WTC11 (cell line): Measurements from ENCODE around the gene TNKS2.

ENCODE experiments used
- FOXK1 ChIP-seq: sonication (generic); formaldehyde crosslinking; IDR thresholded peaks from 2 replicates; pipeline ENCODE4 v1.8.0; 2022; ENCODE audit warnings: mild to moderate bottlenecking, moderate library complexity, missing genetic modification reagents
- GABPB1 ChIP-seq: sonication (generic); formaldehyde crosslinking; IDR thresholded peaks from 2 replicates; pipeline ENCODE4 v1.8.1; 2023; ENCODE audit warnings: mild to moderate bottlenecking, missing genetic modification reagents
- ZNF423 ChIP-seq: fragments of 250-450 bp; sonication (Bioruptor Pico); IDR thresholded peaks from 2 replicates; pipeline ENCODE4 v2.1.2; 2022; ENCODE audit warnings: mild to moderate bottlenecking, moderate library complexity
- TF ChIP-seq, protein P1 (sequence below): fragments of 200-600 bp; IDR thresholded peaks from 2 replicates; pipeline ENCODE4 v1.8.0; 2022; ENCODE audit warnings: antibody characterized with exemption
- TF ChIP-seq, protein P2 (sequence below): sonication (generic); formaldehyde crosslinking; IDR thresholded peaks from 2 replicates; pipeline ENCODE4 v1.8.1; 2022; ENCODE audit warnings: missing genetic modification reagents, borderline replicate concordance
- TF ChIP-seq, protein P3 (sequence below): sonication (generic); formaldehyde crosslinking; IDR thresholded peaks from 2 replicates; pipeline ENCODE4 v1.8.1; 2022; ENCODE audit warnings: low read depth, mild to moderate bottlenecking, moderate library complexity, missing genetic modification reagents, borderline replicate concordance

DNA sequence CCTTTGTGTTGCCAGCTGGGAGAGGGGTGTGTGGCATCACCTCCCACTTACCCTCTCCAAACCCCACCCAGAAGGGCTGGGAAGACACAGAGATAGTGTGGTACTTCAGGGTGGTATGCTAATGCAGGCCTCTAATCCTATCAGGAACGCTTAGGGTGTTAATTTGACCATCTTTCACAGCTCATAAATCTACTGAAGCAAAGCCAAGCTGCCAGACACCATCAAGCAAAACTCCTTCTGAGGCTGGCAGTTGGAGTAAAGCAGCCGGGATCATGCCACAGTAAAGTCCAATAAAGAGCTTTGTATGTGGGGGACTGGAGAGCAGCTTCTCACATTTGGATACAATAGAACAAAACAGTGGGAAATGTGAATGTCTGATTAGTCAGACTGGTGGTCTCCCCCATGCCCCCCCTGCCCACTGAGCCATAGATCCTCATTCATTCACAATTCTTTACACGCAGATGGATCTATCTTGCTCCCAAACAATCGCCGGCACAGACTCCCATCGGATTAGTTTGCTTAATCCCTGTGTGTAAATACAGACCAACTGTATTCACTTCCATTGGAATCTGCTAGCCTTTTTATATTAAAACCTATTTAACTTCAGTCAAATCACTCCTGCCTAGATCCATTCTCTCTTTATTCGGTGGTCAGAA lies 81.4 kb downstream of the TNKS2 start:
- TF ChIP-seq, protein P1, sequence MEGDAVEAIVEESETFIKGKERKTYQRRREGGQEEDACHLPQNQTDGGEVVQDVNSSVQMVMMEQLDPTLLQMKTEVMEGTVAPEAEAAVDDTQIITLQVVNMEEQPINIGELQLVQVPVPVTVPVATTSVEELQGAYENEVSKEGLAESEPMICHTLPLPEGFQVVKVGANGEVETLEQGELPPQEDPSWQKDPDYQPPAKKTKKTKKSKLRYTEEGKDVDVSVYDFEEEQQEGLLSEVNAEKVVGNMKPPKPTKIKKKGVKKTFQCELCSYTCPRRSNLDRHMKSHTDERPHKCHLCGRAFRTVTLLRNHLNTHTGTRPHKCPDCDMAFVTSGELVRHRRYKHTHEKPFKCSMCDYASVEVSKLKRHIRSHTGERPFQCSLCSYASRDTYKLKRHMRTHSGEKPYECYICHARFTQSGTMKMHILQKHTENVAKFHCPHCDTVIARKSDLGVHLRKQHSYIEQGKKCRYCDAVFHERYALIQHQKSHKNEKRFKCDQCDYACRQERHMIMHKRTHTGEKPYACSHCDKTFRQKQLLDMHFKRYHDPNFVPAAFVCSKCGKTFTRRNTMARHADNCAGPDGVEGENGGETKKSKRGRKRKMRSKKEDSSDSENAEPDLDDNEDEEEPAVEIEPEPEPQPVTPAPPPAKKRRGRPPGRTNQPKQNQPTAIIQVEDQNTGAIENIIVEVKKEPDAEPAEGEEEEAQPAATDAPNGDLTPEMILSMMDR: no peak
- TF ChIP-seq GABPB1 (CRISPR knock-in tag) (no peak), ZNF423 (CRISPR knock-in tag) (no peak), FOXK1 (no peak)
- TF ChIP-seq, protein P2, sequence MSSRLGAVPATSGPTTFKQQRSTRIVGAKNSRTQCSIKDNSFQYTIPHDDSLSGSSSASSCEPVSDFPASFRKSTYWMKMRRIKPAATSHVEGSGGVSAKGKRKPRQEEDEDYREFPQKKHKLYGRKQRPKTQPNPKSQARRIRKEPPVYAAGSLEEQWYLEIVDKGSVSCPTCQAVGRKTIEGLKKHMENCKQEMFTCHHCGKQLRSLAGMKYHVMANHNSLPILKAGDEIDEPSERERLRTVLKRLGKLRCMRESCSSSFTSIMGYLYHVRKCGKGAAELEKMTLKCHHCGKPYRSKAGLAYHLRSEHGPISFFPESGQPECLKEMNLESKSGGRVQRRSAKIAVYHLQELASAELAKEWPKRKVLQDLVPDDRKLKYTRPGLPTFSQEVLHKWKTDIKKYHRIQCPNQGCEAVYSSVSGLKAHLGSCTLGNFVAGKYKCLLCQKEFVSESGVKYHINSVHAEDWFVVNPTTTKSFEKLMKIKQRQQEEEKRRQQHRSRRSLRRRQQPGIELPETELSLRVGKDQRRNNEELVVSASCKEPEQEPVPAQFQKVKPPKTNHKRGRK (CRISPR knock-in tag): no peak
- TF ChIP-seq, protein P3, sequence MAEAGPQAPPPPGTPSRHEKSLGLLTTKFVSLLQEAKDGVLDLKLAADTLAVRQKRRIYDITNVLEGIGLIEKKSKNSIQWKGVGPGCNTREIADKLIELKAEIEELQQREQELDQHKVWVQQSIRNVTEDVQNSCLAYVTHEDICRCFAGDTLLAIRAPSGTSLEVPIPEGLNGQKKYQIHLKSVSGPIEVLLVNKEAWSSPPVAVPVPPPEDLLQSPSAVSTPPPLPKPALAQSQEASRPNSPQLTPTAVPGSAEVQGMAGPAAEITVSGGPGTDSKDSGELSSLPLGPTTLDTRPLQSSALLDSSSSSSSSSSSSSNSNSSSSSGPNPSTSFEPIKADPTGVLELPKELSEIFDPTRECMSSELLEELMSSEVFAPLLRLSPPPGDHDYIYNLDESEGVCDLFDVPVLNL (CRISPR knock-in tag): no peak
